ENCODE measurements around the gene ZIC1.

Gene ZIC1

DNA sequence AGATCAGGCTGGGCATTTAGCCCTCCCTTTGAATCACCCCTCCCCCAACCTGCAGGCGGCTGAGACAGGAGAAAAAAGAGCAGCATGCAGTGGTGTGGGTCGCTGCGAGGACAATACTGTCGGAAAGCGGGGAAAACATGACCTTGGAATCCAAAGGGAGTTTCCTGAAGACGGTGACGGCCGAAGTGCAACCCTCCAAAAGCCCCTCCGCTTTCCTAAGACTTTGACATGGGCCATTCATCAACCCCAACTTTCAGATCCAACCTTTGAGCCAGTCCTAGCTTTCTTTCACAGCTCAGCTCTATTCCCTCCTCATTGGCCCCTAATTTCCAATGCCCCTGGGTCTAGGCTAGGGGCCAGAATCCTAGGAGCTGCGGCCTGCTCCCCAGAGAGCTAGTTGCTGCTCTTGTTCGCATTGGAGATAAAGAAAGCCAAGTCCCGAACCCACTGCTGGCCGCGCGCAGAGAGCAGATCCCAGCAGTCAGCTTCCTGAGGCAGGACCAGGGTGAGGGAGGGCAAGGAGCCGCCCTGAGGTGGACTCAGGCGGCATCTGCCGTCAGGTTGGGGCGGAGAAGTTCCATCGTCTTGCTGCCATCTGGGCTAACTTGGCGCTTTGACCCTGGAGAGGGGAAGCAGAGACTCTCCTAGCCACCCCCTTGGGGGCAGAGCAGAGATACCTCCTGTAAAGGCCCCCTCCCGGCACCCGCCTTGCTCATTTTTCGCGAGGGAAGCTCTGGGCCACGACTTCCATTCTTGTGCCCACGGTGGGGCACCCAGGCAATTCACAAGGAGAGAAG is 3.7 kb upstream of the ZIC1 start:
- TF ChIP-seq, protein P1, sequence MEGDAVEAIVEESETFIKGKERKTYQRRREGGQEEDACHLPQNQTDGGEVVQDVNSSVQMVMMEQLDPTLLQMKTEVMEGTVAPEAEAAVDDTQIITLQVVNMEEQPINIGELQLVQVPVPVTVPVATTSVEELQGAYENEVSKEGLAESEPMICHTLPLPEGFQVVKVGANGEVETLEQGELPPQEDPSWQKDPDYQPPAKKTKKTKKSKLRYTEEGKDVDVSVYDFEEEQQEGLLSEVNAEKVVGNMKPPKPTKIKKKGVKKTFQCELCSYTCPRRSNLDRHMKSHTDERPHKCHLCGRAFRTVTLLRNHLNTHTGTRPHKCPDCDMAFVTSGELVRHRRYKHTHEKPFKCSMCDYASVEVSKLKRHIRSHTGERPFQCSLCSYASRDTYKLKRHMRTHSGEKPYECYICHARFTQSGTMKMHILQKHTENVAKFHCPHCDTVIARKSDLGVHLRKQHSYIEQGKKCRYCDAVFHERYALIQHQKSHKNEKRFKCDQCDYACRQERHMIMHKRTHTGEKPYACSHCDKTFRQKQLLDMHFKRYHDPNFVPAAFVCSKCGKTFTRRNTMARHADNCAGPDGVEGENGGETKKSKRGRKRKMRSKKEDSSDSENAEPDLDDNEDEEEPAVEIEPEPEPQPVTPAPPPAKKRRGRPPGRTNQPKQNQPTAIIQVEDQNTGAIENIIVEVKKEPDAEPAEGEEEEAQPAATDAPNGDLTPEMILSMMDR (IDR thresholded peaks at IDR 0.05; ENCODE audit: low read depth, low read length): no peak

DNA sequence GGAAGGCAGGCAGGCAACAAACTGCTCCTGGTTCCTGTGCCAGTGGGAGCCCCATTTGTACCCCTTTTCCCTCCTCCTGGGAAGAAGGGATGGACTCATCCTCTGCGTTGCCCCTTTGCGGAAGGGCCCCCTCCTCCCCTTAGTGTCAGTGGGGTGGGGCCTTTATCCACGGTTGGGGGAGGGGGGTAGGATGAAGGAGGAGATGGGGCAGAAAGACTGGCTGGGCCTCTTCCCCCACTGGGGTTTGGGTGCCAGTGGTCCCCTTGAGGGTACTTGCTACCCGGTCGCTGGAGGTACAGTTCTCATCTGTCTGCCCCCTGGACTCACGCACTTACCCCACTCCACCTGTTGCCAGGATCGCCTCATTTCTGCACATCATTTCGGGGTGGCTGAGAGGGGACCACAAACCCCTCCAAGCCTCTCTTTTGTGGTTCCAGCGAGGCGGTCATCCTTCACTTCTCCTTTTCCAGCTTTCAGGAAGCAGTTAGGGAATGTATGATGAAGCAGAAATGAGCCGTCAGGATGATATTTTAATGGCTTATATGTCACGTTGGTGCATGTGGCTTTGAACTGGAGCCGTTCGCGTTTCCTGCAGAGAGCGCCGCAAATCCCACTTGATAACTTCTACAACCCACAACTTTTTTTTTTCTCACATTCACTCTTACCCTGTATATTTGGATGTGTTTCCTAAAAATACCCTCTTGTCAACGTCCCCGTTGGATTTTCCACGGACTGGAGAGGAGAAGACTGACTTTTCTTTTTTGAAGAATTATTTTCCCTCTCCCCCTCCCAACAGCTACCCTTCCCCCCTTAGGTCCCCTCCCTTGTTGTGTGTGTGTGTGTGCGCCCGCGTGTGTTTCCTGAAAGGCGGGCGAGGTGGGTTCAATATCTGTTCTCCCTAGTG is 2.9 kb upstream of the ZIC1 start, which contains the start of gene ZIC4:
ZIC4 (minus strand) TSS at position 516 of the 904 bp plus-strand sequence. CDS start 3,746 bp downstream, outside the sequence.
- TF ChIP-seq, protein P1 (IDR thresholded peaks at IDR 0.05; ENCODE audit: low read depth, low read length): no peak
- DNase-seq (ENCODE audit: low read depth in 2 of 2): no peak
- no peak within 1 kb of the TSS for H3K4me3 ChIP-seq (replicated peaks in 1 of 2; ENCODE audit: low read depth in 2 of 2, low read length in 2 of 2)

More for the DNA sequence above, 3.7 kb upstream of the ZIC1 start:
- DNase-seq (ENCODE audit: low read depth in 2 of 2): no peak
- H3K4me3 ChIP-seq (replicated peaks in 1 of 2; ENCODE audit: low read depth in 2 of 2, low read length in 2 of 2): no peak overlapping the region

DNA sequence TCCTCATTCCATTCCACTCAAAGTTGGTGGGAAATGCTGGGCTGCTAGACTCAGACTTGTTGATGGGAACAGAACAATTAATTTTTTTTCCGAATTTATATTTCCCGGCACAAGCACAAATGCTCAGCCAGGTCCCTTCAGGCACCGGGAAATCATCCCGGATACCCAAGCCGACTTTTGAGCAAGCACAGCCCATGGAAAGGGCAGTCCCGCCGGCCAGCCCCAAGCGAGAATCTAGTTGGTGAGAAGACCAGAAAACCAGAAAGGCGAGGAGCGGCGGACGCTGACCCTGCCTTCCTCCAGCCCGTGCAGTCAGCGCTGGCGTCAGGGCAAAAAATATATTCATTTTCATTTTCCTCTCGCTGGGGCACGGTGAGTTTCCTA is 2.1 kb upstream of the ZIC1 start:
- DNase-seq (ENCODE audit: low read depth in 2 of 2): no peak
- H3K4me3 ChIP-seq (replicated peaks in 1 of 2; ENCODE audit: low read depth in 2 of 2, low read length in 2 of 2): no peak overlapping the region

DNA sequence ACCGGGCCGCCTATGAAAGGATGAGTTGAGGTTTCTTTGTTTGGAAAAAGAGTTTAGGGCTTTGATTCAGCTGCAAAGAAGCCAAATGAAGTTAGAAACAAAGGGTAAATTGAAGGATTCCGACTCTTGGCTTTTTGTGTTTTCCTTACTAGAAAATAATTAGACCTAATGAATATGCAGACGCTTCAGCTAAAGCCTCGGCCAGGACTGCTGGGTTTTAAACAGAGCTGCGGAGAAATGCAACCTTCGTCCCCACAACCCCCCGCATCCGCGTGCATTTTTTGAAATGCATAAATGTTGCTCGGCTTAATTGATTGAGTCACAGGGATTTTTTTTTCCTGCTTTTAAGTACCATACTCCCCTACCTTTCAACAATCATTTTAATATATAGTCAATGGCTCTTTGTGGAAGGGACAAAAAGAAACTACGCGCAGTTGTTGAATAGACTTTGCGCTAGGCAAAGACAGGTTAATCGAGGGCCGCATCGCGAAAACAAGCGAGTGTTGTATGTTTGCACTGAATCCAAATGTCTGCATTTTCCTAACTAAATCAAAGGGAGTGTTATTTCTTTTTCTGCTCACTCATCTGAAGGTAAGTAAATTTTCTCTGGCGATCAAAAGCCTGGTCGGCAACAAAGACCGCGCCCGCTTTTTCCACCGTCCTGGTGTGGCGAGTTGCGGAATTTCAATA is 1.5 kb upstream of the ZIC1 start:
- H3K4me3 ChIP-seq (replicated peaks in 1 of 2; ENCODE audit: low read depth in 2 of 2, low read length in 2 of 2): no peak overlapping the region
- TF ChIP-seq, protein P1 (IDR thresholded peaks at IDR 0.05; ENCODE audit: low read depth, low read length): no peak
- DNase-seq (ENCODE audit: low read depth in 2 of 2): no peak

More for the DNA sequence above, 2.1 kb upstream of the ZIC1 start:
- TF ChIP-seq, protein P1 (IDR thresholded peaks at IDR 0.05; ENCODE audit: low read depth, low read length): no peak

DNA sequence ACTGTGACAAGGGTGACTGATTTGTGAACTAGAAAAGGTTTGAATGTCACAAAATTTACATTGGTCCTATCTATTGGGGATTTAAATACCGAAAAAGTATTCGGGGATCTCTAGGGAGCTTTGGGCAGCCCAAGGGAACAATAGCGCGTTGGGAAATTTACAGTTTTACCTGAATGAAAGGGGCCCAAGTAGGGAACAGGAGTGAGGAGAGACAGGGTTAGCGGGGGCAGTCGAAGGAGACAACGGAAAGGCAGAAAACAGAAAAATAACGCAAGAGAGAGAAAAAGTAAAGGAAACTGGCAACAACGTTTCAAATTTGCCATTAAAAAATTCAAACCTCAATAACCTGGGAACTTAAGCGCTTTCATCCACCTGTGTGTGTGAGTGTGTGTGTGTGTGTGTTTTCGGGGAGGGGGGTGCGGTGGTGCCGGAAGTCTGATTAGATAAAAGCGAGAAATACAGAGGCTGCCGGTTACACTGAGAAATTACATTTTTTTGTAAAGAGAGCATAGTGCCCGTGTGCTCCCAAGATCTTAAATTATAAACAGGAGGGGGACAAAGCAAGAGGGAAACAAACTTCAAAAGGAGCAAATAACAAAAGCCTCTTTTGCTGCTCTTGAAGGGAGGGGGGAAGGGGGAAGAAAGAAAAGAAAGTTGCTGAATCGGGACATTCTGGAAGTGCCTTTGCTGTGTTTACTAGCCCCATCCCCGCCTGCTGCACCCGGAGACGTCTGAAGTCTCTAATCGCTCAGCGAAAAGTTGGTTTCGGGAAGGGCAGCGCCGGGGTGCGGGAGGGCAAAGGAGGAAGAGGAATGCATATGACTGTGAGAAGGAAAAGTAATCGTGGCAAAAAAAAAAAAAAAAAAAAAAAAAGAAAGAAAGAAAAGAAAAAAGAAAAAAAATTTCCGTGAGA is 721 bp upstream of the ZIC1 start:
- TF ChIP-seq, protein P1 (IDR thresholded peaks at IDR 0.05; ENCODE audit: low read depth, low read length): no peak
- no peak overlapping the region for H3K4me3 ChIP-seq (replicated peaks in 1 of 2; ENCODE audit: low read depth in 2 of 2, low read length in 2 of 2)
- DNase-seq (ENCODE audit: low read depth in 2 of 2): no peak
